Measurements from ENCODE around the gene PPP1R14D. TPM values are rescaled to one million over a fixed set of nuclear protein-coding genes. Genes with fewer than 3 reads are reported as not detected.

Gene PPP1R14D
- total RNA-seq, 1 experiment from 2014 or later: not detected

DNA sequence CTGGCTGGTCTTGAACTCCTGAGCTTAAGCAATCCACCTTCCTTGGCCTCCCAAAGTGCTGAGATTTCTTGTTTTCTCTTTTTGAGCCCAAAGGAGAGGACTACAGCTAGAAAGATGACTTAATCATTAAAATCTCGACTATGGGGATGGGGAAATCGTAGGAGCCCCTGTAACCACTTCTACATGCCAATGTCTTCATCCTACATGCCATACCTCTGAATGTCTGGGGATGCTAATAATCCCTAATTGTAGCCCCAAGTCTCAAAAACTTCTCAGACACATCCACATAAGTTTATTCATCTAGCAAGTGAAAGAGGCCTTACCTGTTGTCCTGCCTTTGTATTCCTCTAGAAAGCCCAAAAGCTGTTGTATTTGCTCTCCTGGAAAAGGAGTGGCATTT, 49.2 kb upstream of the PPP1R14D start:
- no peak overlapping the region for H3T11ph ChIP-seq (ENCODE audit: low read length)
- no peak overlapping the region for H2BK20ac ChIP-seq (ENCODE audit: low read depth, low read length, poor library complexity, severe bottlenecking)
- WGBS (ENCODE audit: extremely low coverage, insufficient read length, low lambda C conversion rate): no CpG with 5 or more reads among the region's 2 CpGs
- H3K23me2 ChIP-seq (ENCODE audit: insufficient read length, low read depth, low read length, poor library complexity, severe bottlenecking): peaks cover 3% of the 10 kb centered on the region
- no peak overlapping the region for H3K9ac ChIP-seq (ENCODE audit: extremely low read depth, insufficient read length, low read length)
- no peak overlapping the region for H3K4ac ChIP-seq (ENCODE audit: low read depth, low read length)
- H3K56ac ChIP-seq (ENCODE audit: insufficient read length, low read depth, low read length): no peak overlapping the region
- no peak overlapping the region for H2AFZ ChIP-seq (ENCODE audit: low read length)
- no peak for DNase-seq
- no peak overlapping the region for H2BK5ac ChIP-seq (ENCODE audit: insufficient read length, low read length)
- no peaks in the 10 kb centered on the region for H4K20me1 ChIP-seq (ENCODE audit: control insufficient read depth, insufficient read depth, insufficient read length)
- H3K4me1 ChIP-seq (ENCODE audit: insufficient read depth, low read length): no peaks in the 10 kb centered on the region; the same call in 1 of the 2 replicates
- peaks cover 2 to 3% of the 10 kb centered on the region in 2 experiments; a peak in 4 of 5 replicates for H3K9me3 Mint-ChIP-seq
- no peak overlapping the region for H4K91ac ChIP-seq (ENCODE audit: insufficient read length, low read depth, low read length)
- H2BK120ac ChIP-seq (ENCODE audit: low read depth, low read length, poor library complexity, severe bottlenecking): no peak overlapping the region
- H3K4me3 Mint-ChIP-seq: no peak overlapping the region
- H3K79me2 ChIP-seq (ENCODE audit: insufficient read depth, low read length): no peaks in the 10 kb centered on the region
- H3K23ac ChIP-seq (ENCODE audit: insufficient read length, low read depth, low read length): no peak overlapping the region
- H2BK12ac ChIP-seq (ENCODE audit: insufficient read length, low read depth, low read length): no peak overlapping the region
- H3K79me1 ChIP-seq (ENCODE audit: insufficient read depth, low read depth, low read length, poor library complexity, severe bottlenecking): no peaks in the 10 kb centered on the region
- no peak overlapping the region for H3K14ac ChIP-seq (ENCODE audit: insufficient read depth, low read length)
- H3K27ac Mint-ChIP-seq: no peak overlapping the region
- no peak overlapping the region for H4K8ac ChIP-seq (replicated peaks; ENCODE audit: insufficient read length, low read depth, low read length)
- no peak overlapping the region for H3K18ac ChIP-seq (ENCODE audit: insufficient read length, low read depth, low read length)
- no peak overlapping the region for H2AK5ac ChIP-seq (ENCODE audit: insufficient read length, low read length)
- H3K27ac ChIP-seq (ENCODE audit: insufficient read length, low read depth, low read length): no peak overlapping the region
- H3K4me1 Mint-ChIP-seq: peaks cover 11 to 23% of the 10 kb centered on the region in 2 experiments
- H3K9me3 ChIP-seq (ENCODE audit: control insufficient read depth, low read depth, low read length): no peaks in the 10 kb centered on the region
- no peak overlapping the region for H2BK15ac ChIP-seq (ENCODE audit: low read depth, low read length)
- H4K5ac ChIP-seq (ENCODE audit: insufficient read length, low read depth, low read length): no peak overlapping the region
- H3K27me3 Mint-ChIP-seq (ENCODE audit: low read depth): peaks cover 2% of the 10 kb centered on the region
- TF ChIP-seq, protein P1, sequence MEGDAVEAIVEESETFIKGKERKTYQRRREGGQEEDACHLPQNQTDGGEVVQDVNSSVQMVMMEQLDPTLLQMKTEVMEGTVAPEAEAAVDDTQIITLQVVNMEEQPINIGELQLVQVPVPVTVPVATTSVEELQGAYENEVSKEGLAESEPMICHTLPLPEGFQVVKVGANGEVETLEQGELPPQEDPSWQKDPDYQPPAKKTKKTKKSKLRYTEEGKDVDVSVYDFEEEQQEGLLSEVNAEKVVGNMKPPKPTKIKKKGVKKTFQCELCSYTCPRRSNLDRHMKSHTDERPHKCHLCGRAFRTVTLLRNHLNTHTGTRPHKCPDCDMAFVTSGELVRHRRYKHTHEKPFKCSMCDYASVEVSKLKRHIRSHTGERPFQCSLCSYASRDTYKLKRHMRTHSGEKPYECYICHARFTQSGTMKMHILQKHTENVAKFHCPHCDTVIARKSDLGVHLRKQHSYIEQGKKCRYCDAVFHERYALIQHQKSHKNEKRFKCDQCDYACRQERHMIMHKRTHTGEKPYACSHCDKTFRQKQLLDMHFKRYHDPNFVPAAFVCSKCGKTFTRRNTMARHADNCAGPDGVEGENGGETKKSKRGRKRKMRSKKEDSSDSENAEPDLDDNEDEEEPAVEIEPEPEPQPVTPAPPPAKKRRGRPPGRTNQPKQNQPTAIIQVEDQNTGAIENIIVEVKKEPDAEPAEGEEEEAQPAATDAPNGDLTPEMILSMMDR (conservative IDR thresholded peaks at IDR 0.05): no peak
- H3K4me2 ChIP-seq (ENCODE audit: insufficient read depth, insufficient read length, low read length): no peak overlapping the region
- no peaks in the 10 kb centered on the region for H3K36me3 Mint-ChIP-seq (ENCODE audit: insufficient read depth in 1 of 3, low read depth in 3 of 3)
- no peaks in the 10 kb centered on the region for H3K27me3 ChIP-seq (ENCODE audit: insufficient read depth, low read length)

Data from H9 (cell line).